NCI-H1092 treated with DMSO at 0.1 percent for 48 hours (cell line): ENCODE measurements around the gene CD46.
"Not testable (repeated sequence)": the region's sequence is repeated elsewhere in the genome, so short reads cannot be mapped to it uniquely, and the experiment has no call there.

Source experiments
- DNase-seq: peaks from one replicate; lab custom pipeline; 2025; lab: John Stamatoyannopoulos, UW

The CD46 gene

GRCh38 chr1:207750631-207751305, 1.1 kb upstream of the CD46 start:
- no peak for DNase-seq

GRCh38 chr1:207751463-207751789, 428 bp upstream of the CD46 start:
- DNase-seq = not testable (repeated sequence)

- DNase-seq = peak; percentile 45
Measured at GRCh38 chr1:207752456-207752998, 673 bp downstream of the CD46 start.

- no peak for DNase-seq
Measured at GRCh38 chr1:207753611-207754010, 1.8 kb downstream of the CD46 start.

- no peak for DNase-seq
Measured at GRCh38 chr1:207754011-207754410, 2.2 kb downstream of the CD46 start.

- DNase-seq = no peak
Measured at GRCh38 chr1:207754974-207755700, 3.3 kb downstream of the CD46 start.

GRCh38 chr1:207755846-207756693, 4.2 kb downstream of the CD46 start:
- no peak for DNase-seq

- DNase-seq = no peak
Measured at GRCh38 chr1:207762622-207763021, 10.8 kb downstream of the CD46 start.

- no peak for DNase-seq
Measured at GRCh38 chr1:207763091-207763490, 11.2 kb downstream of the CD46 start.

GRCh38 chr1:207763972-207764371, 12.1 kb downstream of the CD46 start:
- no peak for DNase-seq

GRCh38 chr1:207766569-207766968, 14.7 kb downstream of the CD46 start:
- DNase-seq = no peak

- DNase-seq = not testable (repeated sequence)
Measured at GRCh38 chr1:207770514-207770913, 18.7 kb downstream of the CD46 start.

GRCh38 chr1:207776045-207776444, 24.2 kb downstream of the CD46 start:
- not testable (repeated sequence) for DNase-seq

- DNase-seq = not testable (repeated sequence)
Measured at GRCh38 chr1:207777412-207777811, 25.6 kb downstream of the CD46 start.

- no peak for DNase-seq
Measured at GRCh38 chr1:207779008-207779407, 27.2 kb downstream of the CD46 start.

- no peak for DNase-seq
Measured at GRCh38 chr1:207781312-207781711, 29.5 kb downstream of the CD46 start.

GRCh38 chr1:207787776-207788175, 35.9 kb downstream of the CD46 start:
- DNase-seq = no peak

GRCh38 chr1:207789386-207789785, 37.5 kb downstream of the CD46 start:
- DNase-seq = no peak

- DNase-seq = no peak
Measured at GRCh38 chr1:207789792-207790787, 38.2 kb downstream of the CD46 start.

GRCh38 chr1:207791290-207791689, 39.4 kb downstream of the CD46 start:
- DNase-seq = no peak

GRCh38 chr1:207793327-207793726, 41.5 kb downstream of the CD46 start:
- no peak for DNase-seq
